ENCODE measurements around the gene PPP6R3. TPM values are rescaled to one million over a fixed set of nuclear protein-coding genes. Genes with fewer than 3 reads are reported as not detected.
"Not testable (repeated sequence)": the region's sequence is repeated elsewhere in the genome, so short reads cannot be mapped to it uniquely, and the experiment has no call there.

The PPP6R3 gene
- total RNA-seq, 1 experiment from 2014 or later = 99.9 TPM

DNA sequence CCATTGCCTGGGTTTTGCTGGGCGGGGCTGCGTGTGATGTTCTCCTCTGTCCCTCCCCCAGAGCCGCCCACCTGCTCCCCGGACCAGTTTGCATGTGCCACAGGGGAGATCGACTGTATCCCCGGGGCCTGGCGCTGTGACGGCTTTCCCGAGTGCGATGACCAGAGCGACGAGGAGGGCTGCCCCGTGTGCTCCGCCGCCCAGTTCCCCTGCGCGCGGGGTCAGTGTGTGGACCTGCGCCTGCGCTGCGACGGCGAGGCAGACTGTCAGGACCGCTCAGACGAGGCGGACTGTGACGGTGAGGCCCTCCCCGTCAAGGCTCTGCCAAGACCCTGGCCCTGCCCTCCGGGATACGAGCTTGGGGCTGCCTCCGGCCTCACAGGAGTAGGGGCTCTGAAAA, 27.0 kb upstream of the PPP6R3 start:
- DNase-seq (ENCODE audit: extremely low read depth, low read depth) = no peak

DNA sequence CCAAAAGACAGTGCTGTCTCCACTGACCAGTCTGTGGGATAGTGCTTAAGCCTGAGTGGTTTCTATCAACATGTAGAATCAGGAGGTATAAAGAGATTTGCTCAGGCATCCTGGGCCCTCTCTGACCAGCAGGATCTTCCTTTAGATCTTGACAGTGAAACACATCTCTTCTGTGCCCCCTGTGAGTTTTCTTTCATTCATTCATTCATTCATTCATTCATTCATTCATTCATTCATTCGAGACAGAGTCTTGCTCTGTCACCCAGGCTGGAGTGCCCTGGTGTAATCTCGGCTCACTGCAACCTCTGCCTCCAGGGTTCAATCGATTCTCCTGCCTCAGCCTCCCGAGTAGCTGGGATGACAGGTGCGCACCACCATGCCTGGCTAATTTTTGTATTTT, 26.4 kb upstream of the PPP6R3 start:
- DNase-seq (ENCODE audit: extremely low read depth, low read depth) = not testable (repeated sequence)

DNA sequence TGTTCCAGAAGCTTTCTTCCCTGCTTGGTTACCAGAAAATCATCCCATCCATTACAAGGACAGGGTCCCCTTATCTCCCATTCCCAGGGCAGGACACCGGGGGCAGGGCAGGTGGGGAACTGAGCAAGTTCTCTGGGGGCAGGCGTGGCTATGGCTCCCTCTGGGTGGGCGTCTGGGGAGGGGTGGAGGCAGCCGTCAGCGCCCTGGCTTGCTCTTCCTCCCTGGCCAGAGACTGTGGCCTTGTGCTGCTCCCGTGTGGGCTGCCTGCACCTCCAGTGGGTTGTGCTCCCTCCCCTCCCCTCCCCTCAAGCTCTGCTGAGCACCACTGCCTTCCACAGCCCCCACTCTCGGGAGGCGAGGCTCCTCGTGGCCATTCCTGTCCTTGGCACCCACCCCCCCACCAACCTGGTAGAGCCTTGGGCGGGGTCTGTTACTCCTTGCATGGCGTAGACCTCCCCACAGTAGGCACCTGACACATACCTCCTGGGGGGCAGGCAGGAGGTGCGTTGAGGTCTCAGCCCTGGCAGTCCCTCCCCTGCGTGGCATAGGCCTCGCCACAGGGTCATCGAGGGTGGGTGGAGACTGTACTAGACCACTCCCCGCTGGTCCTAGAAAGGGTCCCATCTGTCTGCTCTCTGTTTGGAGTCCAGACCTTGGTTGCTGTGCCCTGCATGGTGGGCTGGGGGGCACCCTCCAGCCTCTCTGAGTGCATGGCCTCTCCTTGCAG, 24.2 kb upstream of the PPP6R3 start:
- DNase-seq (ENCODE audit: extremely low read depth, low read depth) = no peak

DNA sequence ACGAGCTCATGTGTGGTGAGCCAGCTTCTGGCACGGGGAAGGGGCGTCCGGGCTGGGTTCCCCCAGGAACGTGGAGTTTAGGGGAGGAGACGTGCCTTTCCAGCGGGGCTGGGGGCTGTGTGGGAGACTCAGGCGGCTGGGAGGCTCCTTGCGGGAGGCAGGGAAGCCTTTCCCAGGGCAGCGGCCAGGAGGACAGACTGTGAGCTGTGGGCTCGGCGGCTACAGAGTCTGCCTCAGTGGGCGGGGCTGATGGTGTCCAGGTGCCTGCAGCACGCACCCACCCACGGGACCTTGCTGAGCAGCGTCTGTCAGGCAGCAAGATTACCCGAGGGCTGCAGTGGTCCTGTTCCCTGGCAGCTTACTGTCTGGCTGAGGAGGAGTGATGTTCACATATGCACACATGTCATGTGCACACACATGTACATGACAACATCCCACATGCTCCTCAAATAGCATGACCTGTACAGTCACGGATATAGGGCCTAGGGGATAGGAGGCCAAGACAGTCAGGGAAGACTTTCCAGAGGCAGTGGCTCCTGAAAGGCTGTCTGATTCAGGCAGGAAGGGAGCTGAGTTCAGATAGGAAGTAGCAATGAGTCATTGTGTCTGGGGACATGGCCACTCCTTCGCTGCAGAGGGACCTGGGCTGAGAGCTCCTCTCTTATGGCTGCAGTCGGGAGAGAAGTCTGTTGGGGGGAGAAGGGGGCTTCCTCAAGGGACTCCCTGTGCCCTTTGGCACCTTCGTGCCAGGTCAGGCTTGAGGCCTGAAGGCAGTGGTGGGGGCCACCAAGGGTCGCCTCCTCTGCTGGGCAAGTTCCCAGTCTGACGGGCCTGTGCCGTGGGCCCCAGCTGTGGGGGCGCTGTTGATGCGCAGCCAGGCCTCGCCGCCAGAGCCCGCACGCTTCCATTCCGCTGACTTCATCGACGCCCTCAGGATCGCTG, 23.3 kb upstream of the PPP6R3 start:
- DNase-seq (ENCODE audit: extremely low read depth, low read depth) = peak; percentile 29

DNA sequence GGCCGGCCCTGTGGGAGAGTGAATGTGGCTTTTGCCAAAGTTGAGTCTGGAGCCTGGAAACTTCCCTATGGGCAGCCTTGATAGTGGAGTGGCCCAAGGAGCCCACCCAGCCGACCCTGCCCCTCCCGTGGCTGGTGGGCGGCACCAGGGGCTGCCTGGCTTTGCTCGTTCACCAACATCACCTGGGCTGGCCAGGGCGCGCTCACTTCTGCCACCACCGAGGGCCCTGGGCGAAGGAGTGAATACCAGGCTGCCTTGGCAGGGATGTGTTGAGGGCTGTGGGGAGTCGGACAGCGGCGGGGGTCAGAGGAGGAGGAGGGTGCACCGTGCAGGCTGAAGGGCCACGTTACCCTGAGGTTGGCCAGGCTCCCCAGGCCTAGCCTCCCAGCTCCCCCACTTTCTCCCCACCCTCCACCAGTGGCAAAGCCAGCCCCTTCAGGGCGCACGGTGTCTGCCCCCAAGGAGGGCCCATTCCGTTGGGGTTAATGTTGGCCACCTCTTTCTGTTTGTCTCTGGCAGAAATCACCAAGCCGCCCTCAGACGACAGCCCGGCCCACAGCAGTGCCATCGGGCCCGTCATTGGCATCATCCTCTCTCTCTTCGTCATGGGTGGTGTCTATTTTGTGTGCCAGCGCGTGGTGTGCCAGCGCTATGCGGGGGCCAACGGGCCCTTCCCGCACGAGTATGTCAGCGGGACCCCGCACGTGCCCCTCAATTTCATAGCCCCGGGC, 22.5 kb upstream of the PPP6R3 start:
- no peak for DNase-seq (ENCODE audit: extremely low read depth, low read depth)

DNA sequence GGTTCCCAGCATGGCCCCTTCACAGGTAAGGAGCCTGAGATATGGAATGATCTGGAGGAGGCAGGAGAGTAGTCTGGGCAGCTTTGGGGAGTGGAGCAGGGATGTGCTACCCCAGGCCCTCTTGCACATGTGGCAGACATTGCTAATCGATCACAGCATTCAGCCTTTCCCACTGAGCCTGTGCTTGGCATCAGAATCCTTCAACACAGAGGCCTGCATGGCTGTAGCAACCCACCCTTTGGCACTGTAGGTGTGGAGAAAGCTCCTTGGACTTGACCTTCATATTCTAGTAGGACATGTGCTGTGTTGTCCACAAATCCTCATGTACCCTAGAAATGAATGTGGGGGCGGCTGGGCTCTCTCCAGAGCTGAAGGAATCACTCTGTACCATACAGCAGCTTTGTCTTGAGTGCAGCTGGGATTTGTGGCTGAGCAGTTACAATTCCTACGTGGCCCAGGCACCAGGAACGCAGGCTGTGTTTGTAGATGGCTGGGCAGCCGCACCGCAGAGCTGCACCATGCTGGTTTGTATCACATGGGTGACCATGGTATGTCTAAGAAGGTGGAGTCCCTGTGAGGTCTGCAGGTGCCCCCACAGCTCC, 21.8 kb upstream of the PPP6R3 start:
- no peak for DNase-seq (ENCODE audit: extremely low read depth, low read depth)

DNA sequence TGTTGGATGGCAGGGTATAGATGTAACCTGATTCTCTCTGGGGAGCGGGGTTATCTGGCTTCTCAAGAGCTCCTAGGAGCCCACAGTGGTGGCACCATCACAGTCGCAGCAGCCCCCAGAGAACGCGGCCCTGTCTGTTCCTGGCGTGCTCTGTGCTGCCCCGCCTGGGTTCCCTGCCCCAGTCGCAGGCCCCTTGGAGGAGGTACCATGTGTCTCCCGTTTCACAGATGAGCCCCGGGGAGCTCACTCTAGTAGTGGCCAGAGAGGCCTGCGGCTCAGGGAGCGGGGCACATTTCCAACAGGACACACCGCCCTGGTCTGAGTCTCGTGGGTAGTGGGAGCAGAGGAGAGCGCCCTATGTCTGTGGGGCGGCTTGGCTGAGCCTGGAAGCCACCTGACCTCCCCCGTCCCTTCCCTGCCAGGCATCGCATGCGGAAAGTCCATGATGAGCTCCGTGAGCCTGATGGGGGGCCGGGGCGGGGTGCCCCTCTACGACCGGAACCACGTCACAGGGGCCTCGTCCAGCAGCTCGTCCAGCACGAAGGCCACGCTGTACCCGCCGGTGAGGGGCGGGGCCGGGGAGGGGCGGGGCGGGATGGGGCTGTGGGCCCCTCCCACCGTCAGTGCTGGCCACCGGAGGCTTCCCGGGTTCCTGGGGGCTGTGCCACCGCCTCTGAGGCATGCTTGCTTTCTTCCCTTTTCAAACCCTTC, 21.0 kb upstream of the PPP6R3 start:
- no peak for DNase-seq (ENCODE audit: extremely low read depth, low read depth)

DNA sequence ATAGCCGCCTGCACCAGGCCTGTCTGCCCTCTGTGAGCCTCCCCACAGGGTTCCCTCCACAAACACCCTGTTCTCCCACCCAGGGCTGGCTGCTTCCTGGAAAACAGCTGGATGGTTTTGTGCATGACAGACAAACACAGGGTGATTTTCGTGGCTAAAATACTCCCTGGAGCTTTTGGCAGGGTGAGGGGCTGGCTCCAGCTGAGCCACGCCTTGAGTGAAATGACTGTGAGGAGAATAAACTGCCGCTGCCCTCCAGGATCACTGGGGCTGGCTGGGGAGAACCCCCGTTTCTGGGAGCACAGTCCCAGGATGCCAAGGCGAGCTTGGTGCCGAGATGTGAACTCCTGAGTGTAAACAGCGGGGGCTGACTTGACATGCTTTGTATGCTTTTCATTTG, 20.3 kb upstream of the PPP6R3 start:
- DNase-seq (ENCODE audit: extremely low read depth, low read depth) = no peak

DNA sequence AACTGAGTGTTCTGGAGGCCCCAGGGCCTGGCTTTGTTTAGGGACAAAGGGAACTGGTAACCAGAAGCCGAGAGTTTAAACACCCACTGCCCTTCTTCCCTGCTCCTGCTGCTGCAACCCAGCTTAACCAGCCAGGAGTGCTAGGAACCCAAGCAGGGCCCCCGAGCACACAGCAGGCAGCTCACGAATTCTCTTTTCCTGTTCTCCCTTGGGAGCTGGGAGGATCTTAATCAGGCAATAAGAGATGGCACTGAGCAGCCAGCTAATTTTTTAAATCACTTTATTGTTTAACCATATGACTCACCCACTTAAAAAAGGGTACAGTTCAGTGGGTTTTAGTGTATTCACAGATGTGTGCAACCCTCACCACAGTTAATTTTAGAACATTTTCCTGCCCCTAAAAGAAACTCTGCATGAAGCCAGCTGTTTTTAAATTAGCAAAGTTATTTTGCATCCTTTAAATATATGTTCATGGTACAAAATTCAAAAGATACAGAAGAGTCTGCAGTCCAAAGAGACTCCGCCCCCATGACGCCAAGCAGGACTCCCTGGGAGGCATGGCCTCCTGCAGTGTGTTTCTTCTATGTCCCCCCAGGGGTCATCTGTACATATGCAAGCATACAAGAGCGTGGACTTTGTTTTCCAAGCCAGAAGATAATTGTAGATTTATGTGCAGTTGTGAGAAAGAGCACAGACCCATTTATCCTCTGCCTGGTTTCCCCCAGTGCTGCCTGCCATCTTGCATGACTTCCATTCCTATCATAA, 18.9 kb upstream of the PPP6R3 start:
- no peak for DNase-seq (ENCODE audit: extremely low read depth, low read depth)

DNA sequence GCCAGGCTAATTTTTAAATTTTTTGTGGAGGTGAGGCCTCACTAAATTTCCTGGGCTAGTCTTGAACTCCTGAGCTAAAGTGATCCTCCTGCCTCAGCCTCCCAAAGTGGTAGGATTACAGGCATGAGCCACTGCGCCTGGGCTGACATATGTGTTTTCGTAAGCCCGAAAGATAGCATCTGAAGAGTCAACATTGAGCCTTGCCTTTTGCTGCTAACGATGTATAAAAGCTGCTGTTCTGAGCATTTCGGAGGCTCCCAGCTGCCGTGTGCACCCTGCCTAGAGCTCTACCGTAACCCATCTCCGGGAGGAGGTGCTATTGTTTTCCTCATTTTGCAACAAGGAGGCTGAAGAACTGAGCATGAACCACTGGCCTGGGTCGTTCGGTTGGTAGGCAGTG, 18.1 kb upstream of the PPP6R3 start:
- DNase-seq (ENCODE audit: extremely low read depth, low read depth) = no peak

DNA sequence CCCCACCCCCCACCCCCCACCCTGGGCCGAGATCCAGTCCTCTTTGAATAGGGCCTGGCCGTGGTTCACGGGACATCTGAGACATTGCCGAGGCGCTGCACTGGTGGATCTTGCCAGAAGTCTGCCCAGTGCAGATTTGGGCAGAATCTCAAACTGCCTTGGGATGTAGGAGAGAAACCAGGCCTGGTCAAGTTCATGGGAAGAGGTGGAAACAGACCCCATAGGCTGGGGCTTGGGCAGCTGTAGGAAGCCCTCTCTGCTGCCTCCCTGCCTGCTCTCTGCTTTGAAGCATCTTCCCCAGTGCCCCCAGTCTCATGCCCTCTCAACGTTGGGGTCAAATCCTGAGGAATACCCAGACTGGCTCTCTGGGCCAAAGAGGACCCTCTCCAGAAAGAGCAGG, 16.0 kb upstream of the PPP6R3 start:
- DNase-seq (ENCODE audit: extremely low read depth, low read depth) = no peak

DNA sequence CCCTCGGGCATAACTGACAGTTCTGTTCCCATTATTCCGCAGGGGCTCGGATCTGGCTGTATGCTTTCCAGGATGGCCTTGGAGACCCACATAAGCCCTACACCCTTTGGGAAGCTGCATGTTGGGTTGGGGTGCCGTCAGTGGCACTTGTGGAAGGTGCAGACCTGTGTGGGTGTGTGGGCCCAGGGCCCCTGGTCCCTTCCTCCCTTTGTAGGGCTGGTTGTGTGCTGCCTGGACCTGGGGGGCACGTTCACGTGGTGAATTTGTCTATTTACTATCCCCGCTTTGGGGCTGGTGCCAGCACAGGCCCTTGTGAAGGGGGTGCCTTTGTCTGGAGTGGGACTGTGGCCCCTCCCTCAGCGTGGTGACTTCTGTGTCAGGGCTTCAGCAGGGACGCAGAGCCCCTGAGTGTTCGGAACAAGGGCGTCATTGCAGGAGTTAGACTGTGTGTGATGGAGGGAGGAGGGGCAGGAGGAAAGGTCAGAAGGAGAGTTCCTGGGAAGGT, 15.0 kb upstream of the PPP6R3 start:
- no peak for DNase-seq (ENCODE audit: extremely low read depth, low read depth)

DNA sequence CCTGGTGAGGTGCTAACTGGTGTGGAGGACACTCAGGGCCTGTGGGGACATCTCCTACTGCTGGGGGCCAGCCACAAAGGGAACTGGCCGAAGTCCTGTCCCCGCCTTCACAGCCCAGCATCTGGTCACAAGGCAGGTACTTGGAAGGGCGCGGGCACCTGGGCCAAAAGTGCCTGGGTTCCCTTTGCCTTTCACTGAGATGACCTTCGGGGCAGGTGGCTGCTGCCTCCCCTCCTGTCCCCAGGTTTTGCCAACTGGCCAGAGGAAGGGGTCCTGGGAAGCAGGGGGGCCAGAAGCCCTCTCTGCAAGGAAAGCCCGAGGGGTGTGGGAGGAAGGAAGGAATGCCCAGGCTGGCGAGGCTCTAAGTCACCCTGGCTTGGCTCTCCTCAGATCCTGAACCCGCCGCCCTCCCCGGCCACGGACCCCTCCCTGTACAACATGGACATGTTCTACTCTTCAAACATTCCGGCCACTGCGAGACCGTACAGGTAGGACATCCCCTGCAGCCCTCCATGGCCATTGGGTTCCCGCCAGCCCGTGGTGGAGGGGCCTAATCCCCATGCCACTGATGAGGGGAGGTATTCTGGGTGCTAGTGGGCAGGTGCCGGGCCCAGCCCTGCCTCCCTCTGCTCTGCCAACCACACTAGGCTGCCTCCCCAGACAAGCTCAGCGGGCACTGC, 14.4 kb upstream of the PPP6R3 start:
- DNase-seq (ENCODE audit: extremely low read depth, low read depth) = no peak

DNA sequence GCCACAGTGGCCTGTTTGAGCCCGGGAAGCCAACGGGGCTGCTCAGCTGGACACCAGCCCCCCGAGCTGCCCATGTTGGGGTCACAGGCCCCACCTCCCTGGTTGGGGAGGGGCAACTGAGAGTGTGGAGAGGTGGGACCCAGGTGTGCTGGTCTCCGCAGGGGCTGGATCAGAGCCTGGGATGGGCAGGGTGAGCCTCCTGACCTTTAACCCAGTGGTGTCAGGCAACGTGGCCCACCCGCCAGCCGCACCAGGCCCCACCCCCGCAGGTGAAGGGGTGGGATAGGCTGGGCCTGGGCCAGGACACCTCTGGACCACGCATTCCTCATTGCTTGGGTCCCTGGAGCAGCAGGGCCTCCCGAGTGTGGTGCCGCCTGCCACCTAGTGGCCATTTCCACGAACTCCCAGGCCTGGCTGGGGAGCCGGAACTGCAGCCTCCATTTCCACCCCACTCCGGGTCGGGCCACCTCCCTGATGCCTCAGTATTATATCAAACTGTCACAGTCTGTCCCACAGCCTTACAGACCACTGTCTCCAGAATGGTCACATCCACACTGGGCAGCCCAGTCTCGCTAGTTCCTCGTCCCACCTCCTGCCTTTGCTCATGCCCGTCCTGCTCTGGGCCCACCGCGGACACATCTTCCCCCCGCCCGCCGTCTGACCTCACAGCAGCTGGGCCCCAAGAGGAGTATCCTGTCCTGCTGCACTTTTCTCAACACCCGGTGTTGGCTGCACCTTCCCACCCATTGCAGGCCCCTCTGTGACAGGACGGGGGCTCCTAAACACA, 13.3 kb upstream of the PPP6R3 start:
- peak; percentile 36 for DNase-seq (ENCODE audit: extremely low read depth, low read depth)

DNA sequence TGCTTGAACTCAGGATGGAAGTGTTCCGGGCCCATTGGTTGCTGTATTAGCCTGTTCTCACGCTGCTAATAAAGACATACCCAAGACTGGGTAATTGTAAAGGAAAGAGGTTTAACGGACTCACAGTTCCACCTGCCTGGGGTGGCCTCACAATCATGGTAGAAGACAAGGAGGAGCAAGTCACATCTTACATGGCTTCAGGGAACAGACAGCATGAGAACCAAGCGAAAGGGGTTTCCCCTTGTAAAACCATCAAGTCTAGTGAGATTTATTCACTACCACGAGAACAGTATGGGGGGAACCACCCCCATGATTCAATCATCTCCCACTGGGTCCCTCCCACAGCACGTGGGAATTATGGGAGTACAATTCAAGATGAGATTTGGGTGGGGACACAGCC, 12.6 kb upstream of the PPP6R3 start:
- not testable (repeated sequence) for DNase-seq (ENCODE audit: extremely low read depth, low read depth)

DNA sequence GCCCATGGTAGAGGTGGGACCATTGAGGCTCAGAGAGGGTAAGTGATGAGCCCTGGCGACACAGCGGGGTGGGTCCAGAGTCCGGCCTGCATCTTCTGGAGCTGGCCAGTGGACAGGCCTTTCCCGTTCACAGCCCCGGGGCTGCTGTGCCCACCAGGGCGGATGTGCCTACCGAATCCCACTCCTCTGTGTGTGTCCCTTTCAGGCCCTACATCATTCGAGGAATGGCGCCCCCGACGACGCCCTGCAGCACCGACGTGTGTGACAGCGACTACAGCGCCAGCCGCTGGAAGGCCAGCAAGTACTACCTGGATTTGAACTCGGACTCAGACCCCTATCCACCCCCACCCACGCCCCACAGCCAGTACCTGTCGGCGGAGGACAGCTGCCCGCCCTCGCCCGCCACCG, 11.9 kb upstream of the PPP6R3 start:
- DNase-seq (ENCODE audit: extremely low read depth, low read depth) = no peak

DNA sequence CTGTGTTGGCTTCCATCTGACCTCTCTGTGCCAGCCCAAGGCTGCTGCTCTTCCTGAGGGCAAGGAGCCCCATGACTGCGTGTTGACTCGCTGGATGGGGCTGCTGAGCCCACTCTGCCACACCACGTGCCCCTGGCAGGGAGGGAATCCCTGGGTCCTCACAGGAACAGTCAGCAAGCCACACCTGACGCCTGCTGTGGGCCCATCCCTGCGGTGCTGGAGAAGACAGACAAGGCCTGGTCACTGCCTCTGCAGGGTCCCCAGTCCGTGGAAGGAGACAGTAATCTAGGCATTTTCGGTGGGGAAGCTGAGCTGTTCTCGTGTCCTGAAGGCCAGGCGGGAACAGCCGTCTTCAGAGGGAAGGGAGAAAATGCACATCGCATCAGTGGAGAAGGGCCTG, 10.6 kb upstream of the PPP6R3 start:
- no peak for DNase-seq (ENCODE audit: extremely low read depth, low read depth)

DNA sequence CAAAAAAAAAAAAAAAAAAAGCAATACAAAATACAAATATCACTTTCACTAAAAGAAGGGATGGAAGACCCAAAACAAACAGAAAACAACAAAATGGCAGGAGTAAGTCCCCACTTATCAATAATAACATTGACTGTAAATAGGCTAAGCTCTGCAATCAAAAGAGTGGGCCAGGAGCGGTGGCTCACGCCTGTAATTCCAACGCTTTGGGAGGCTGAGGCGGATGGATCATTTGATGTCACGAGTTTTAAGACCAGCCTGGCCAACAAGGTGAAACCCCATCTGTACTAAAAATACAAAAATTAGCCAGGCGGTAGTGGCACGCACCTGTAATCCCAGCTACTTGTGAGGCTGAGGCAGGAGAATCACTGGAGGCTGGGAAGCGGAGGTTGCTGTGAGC, 9.8 kb upstream of the PPP6R3 start:
- DNase-seq (ENCODE audit: extremely low read depth, low read depth) = no peak

Measured in NCI-H460 (cell line).